HL-60 (cell line): ENCODE results near the gene SMIM24.

ENCODE experiments used
- CTCF ChIP-seq: IDR thresholded peaks from one replicate; pipeline ENCODE4 v1.5.1; 2011; ENCODE audit warnings: low read length, control low read depth, inconsistent platforms; ENCODE audit not compliant: insufficient read depth
- REST ChIP-seq: IDR thresholded peaks from 2 replicates; pipeline ENCODE4 v1.6.1; 2012; ENCODE audit warnings: low read depth; ENCODE audit not compliant: insufficient replicate concordance

GRCh38 chr19:3494559-3494958, 14.2 kb upstream of the SMIM24 start:
- TF ChIP-seq CTCF (no peak), REST (no peak)
